IMR-90 (cell line): ENCODE measurements around the gene LDLRAD4.

Source experiments
- BHLHE40 ChIP-seq: fragments of 150-350 bp; IDR thresholded peaks from 2 replicates; pipeline ENCODE4 v1.6.1; 2016; ENCODE audit warnings: mild to moderate bottlenecking, low read depth, low read length
- CTCF ChIP-seq: conservative IDR thresholded peaks from 2 replicates; pipeline ENCODE4 v1.5.1; 2012; ENCODE audit warnings: mild to moderate bottlenecking, low read depth, low read length, improper control_type of control experiment
- POLR2A ChIP-seq: IDR thresholded peaks from 2 replicates; pipeline ENCODE4 v1.6.1; 2012; ENCODE audit warnings: mild to moderate bottlenecking, low read depth, low read length
- USF2 ChIP-seq: fragments of 150-350 bp; IDR thresholded peaks from 2 replicates; pipeline ENCODE4 v1.6.1; 2017; ENCODE audit warnings: mild to moderate bottlenecking, antibody characterized with exemption, low read length, low read depth

GRCh38 chr18:13641551-13642439 is 423.2 kb downstream of the LDLRAD4 start:
- TF ChIP-seq BHLHE40 (no peak), USF2 (no peak), CTCF (no peak), POLR2A (no peak)
